ENCODE measurements around the gene KCNQ1.
A peak's percentile ranks its signal among the peaks of the same experiment; 100 is the strongest.

Gene KCNQ1

GRCh38 chr11:2524446-2525165, 79.8 kb downstream of the KCNQ1 start:
- no peak for DNase-seq (ENCODE audit: low read depth in 2 of 2)

- DNase-seq (ENCODE audit: low read depth in 2 of 2): no peak
Measured at GRCh38 chr11:2525166-2525861, 80.5 kb downstream of the KCNQ1 start.

- no peak for DNase-seq (ENCODE audit: low read depth in 2 of 2)
Measured at GRCh38 chr11:2525941-2526807, 81.4 kb downstream of the KCNQ1 start.

GRCh38 chr11:2526808-2527381, 82.1 kb downstream of the KCNQ1 start:
- no peak for DNase-seq (ENCODE audit: low read depth in 2 of 2)

- DNase-seq (ENCODE audit: low read depth in 2 of 2): no peak
Measured at GRCh38 chr11:2527621-2528291, 82.9 kb downstream of the KCNQ1 start.

DNA sequence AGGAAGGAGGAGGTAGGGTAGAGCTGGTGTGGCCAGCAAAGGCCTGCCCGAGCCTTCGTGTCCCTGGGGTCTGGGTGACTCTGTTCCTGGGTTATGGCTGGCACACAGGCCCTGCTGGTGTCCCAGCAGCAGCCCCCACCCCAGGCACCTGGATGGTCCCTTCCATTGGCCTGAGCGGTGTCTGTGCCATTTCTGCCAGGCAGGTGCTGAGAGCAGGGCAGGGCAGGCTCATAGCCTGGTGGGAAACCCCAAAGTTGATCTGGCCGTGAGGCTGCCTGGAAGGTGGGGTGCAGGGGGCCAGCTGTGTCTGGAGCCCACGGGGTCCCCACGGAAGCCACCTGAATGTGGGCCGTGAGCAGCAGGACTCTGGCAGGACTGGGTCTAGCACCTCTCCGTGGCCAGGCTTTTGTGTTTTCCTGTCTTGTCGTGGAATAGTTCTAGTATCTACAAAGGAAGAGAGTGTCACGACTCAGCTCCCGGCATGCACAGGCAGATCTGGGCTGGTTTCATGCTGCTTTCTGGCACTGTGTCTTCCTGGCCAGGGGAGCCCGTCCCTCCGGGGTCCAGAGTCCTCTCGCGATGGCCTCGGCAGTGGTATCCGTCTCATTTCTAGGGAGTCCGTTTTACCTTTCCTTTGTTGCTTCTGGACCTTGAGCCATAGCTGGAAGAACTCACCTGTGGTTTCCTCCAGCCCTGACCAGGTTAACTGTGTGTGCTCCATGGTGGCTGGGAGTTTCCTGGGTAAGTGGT, 83.7 kb downstream of the KCNQ1 start:
- no peak for DNase-seq (ENCODE audit: low read depth in 2 of 2)

GRCh38 chr11:2529173-2529572, 84.4 kb downstream of the KCNQ1 start:
- no peak for DNase-seq (ENCODE audit: low read depth in 2 of 2)

- DNase-seq (ENCODE audit: low read depth in 2 of 2): no peak
Measured at GRCh38 chr11:2529636-2530035, 84.8 kb downstream of the KCNQ1 start.

DNA sequence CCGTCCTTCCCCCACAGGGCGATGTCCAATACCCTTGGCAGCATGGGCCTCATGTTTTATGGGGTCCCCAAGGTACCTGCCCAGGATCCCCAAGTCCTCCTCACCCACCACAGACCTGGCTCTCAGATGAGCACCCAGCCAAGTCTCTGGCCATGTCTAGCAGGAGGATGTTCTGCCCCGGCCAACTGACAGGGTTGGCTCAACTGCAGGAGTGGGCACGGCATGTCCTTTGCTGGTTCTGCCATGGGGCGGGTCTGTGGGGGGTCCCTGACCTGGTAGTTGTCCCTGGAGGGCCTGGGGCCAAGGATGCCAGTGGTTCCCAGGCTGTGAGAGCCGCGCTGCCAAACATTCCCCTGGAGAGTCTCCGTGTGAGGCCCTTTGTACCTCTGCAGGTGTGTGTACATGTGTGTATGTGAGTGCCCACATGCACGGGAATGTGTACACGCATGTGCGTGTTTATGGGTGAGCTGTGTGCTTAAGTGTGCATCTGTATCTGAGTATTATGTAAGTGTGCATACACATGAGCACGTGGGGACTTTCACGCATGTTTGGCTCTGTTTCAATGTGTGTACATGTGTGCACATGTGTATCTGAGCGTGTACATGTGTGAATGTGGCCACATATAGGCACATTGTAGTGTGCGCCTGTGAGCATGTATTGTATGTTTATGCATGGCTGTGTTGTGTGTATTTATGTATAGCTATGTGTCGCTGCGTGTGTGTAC, 85.5 kb downstream of the KCNQ1 start:
- no peak for DNase-seq (ENCODE audit: low read depth in 2 of 2)

- DNase-seq (ENCODE audit: low read depth in 2 of 2): no peak
Measured at GRCh38 chr11:2530855-2531200, 86.0 kb downstream of the KCNQ1 start.

DNA sequence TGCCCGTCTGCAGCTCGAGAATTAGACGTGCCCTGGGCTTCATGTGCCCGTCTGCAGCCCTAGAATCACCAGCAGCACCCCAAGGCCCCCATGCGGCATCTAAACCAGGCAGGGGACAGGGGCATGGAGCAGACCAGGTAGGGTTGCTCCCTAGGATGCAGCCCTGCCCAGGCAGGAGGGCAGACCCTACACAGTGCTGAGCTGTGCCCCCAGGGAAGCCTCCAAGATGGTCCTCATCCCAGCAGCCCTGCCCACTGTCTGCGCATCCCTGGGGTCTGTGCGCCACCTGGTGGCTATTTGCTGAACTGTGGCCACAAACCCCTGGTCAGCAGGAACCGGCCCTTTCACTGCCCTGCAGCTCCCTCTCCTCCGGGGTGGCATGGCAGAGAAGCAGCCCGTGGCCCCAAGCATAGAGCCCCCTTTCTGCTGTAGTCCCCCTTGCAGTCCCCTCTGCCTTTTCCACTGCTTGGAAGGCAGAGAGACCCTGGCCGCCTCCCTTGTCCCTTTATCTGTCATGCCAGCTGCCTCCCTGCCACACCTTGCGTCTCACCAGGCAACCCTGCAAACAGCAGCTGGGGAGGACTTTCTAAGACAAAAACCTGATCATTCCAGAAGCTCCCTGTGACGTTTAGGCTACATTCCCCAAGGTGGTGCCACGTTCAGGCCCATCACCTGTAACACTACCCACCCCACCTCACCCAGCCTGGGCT, 86.6 kb downstream of the KCNQ1 start:
- peak; percentile 52 to 66 for DNase-seq (ENCODE audit: low read depth in 2 of 2)

DNA sequence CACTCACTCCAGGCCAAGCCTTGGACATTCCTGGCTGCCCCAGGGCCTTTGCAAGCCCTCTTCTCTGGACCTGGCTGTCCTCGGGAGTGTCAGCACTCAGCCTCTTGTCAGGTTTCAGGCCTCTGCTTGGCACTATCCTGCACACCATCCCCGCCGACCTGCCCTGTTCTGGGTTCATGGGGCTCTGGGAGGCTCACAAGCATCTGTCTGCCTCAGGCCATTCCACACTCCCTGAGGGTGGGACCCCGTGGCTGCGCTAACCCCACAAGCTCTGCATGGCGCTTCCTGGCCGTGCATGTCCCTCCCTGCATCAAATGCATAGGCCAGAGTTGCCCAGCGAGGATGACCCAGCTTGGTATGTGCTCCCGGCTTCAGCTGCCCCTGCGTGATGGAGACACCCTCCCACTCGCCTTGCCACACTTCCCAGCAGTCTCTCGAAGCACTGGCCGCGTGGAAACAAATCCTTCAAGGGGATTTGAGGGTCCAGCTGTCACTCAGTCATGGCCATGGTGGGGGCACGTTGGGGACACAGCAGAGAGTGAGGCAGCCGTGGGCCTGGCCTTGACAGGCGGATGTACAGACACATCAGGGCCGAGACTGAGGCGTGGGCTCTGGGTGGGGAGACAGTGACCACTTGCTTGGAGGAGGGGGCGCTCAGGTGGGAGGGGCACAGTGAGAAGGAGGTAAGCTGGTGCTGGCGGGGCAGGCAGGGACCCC, 87.3 kb downstream of the KCNQ1 start:
- DNase-seq (ENCODE audit: low read depth in 2 of 2): no peak

DNA sequence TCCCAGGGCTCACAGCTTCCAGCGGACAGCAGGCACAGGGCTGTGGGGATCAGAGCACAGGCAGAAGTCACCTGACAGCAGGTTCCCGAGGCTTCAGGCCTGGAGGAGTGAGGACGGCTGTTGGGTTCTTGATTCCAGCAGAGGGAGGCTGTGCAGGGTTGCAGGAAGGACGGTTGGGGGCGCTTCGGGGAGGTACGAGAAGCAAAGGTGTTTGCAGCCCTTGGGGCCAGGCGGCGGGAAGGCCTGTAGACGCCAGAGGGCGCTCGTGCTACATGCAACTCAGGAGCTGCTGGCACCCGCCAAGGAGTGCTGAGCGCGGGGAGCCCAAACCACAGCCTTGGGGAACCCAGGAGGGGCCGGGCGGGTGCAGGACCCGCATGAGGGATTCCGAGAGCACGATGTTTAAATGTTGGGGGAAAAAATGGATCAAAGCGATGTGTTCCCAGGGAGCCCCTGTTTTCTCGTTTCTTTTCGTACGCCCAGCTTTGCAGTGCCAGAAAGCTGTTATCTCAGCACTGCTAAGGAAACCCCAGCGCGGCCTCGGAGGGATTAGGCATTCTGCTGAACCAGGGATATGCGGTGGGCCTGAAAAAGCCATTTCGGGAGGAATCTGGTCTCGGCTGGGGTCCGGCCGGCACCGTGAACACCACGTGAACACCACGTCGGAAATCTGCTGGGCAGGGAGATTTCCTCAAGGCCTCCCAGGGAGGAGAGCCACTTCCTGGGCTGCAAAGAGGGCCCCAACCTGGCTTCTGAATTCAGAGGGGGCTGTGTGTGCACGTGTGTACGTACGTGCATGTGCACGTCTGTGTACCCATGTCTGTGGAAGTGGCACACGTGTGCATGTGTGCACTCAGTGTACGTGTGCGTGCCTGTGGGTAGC, 88.1 kb downstream of the KCNQ1 start:
- peak; percentile 88 to 95 for DNase-seq (ENCODE audit: low read depth in 2 of 2)

DNA sequence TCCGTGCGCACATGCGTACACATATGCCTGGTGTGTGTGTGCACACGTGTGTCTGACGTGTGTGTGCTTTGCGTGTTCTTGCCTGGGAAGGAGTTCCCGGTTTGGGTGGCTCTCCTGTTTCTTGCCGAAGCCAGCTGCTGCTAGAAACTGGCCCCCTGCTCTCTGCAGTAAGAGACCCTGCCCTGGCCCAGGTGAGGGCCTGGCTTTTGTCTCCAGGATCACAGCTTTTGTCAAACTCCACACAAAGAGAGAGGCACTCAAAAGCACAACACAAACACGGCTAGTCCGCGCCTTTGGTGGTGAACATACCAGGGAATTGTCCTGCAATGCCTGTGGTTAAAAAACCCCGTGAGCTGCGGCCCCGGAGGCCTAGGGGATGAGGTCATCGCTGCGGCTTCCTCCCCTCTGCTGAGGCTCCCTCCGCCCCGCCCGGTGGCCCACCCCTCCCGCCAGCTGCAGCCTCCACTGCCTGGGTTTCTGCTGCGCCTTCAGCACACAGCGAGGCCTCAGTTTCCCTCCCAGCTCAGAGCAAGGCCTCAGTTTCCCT, 88.9 kb downstream of the KCNQ1 start:
- DNase-seq (ENCODE audit: low read depth in 2 of 2): no peak

DNA sequence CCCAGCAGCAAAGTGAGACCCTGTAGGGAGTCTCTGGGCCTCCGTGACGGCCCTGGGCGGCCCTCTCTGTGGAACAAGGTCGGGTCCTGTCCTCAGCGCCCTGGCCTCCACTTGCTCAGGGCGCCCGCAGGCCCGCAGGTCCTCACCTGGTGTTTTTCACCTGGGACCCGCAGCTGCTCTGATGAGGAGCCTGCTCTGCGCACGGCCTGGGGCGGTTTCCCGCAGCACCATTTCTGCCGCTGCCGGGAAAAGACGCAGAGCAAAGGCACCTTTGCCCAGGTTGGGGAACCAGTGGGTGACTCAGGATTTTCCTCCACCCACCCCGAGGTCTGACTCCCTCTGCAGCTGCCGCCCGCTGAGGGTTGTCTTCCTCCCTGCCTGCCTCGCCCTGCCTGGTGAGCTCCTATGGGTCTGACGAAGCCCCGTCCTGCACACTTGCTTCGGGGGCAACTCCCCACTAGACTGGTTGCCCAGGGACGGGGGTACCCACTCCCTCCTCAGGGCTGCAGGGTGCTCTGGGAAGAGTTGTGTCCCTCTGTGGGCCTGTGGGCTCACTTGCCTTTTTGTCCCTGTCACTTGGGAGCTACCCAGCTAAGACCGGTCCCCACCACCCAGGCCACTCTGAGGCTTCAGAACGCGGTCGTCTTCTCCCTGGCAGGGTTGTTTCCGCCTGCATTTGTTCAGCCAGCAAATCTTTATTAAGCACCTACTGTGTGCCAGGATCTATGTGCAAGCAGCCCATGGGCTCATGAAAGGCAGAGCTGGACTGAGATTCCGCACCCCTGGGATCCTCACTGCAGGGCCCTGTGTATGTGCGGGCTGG, 89.5 kb downstream of the KCNQ1 start:
- DNase-seq (ENCODE audit: low read depth in 2 of 2): no peak

GRCh38 chr11:2534957-2535672, 90.3 kb downstream of the KCNQ1 start:
- no peak for DNase-seq (ENCODE audit: low read depth in 2 of 2)

Data from stimulated activated CD4-positive, alpha-beta T cell treated with anti-CD3 and anti-CD28 coated beads, Interleukin-4, amount 100 ng/mL, for 48 hours (primary cell).